K562 (cell line): ENCODE data around the gene CNTN4.

Source experiments
- JUN ChIP-seq, 2 experiments: sonication (generic) in 1 of 2; formaldehyde crosslinking in 1 of 2; IDR thresholded peaks; 2 replicates each; pipeline versions ENCODE4 v1.6.1 to v1.8.0; 2012 to 2022; ENCODE audit warnings: borderline replicate concordance in 2 of 2, mild to moderate bottlenecking in 2 of 2, improper control_type of control experiment in 1 of 2, low read depth in 1 of 2, low read length in 1 of 2, missing genetic modification reagents in 1 of 2
- SETDB1 ChIP-seq: IDR thresholded peaks from one replicate; pipeline ENCODE4 v1.6.1; 2012; ENCODE audit warnings: low read length, control low read depth, inconsistent platforms
- ZNF740 ChIP-seq, 3 experiments: fragments of 200-800 bp in 1 of 3; sonication (Bioruptor generic) in 1 of 3; sonication (generic) in 1 of 3; formaldehyde crosslinking in 1 of 3; IDR thresholded peaks; 2 replicates each; pipeline versions ENCODE4 v1.6.1 to v1.8.0; 2016 to 2022; ENCODE audit warnings: mild to moderate bottlenecking in 2 of 3, missing compliant biosample characterization in 2 of 3, missing genetic modification characterization in 2 of 3, missing genetic modification reagents in 1 of 3

GRCh38 chr3:2727101-2727500 is 628.4 kb downstream of the CNTN4 start:
- TF ChIP-seq ZNF740 (CRISPR knock-in tag; IDR thresholded peaks at IDR 0.05) (no peak), ZNF740 (tag; IDR thresholded peaks at IDR 0.05) (no peak), JUN (IDR thresholded peaks at IDR 0.05; ENCODE audit: borderline replicate concordance, low read depth, low read length) (no peak), JUN (CRISPR knock-in tag; IDR thresholded peaks at IDR 0.05; ENCODE audit: borderline replicate concordance) (no peak), SETDB1 (no peak)
